DMS114 treated with DMSO at 0.1 percent for 48 hours (cell line): ENCODE data around the gene PGA3.
A peak's percentile ranks its signal among the peaks of the same experiment; 100 is the strongest.
"Not testable (repeated sequence)": the region's sequence is repeated elsewhere in the genome, so short reads cannot be mapped to it uniquely, and the experiment has no call there.

Experiments
- DNase-seq: peaks from one replicate; lab custom pipeline; 2025; ENCODE audit not compliant: unreplicated experiment; lab: John Stamatoyannopoulos, UW

PGA3 gene

GRCh38 chr11:61170566-61170965 is 32.7 kb upstream of the PGA3 start:
- no peak for DNase-seq

- DNase-seq, result no peak
Observed at GRCh38 chr11:61171907-61172306, 31.4 kb upstream of the PGA3 start.

- DNase-seq, result no peak
Observed at GRCh38 chr11:61172356-61172755, 31.0 kb upstream of the PGA3 start.

GRCh38 chr11:61172888-61173287 is 30.4 kb upstream of the PGA3 start:
- no peak for DNase-seq

GRCh38 chr11:61173456-61173855 is 29.9 kb upstream of the PGA3 start:
- DNase-seq, result no peak

- no peak for DNase-seq
Observed at GRCh38 chr11:61174273-61174672, 29.0 kb upstream of the PGA3 start.

GRCh38 chr11:61174949-61175348 is 28.4 kb upstream of the PGA3 start:
- no peak for DNase-seq

GRCh38 chr11:61176446-61176845 is 26.9 kb upstream of the PGA3 start:
- no peak for DNase-seq

- not testable (repeated sequence) for DNase-seq
Observed at GRCh38 chr11:61180205-61180604, 23.1 kb upstream of the PGA3 start.

- DNase-seq, result no peak
Observed at GRCh38 chr11:61181489-61181888, 21.8 kb upstream of the PGA3 start.

GRCh38 chr11:61183645-61184044 is 19.7 kb upstream of the PGA3 start:
- DNase-seq, result no peak

GRCh38 chr11:61186504-61186903 is 16.8 kb upstream of the PGA3 start:
- DNase-seq, result no peak

GRCh38 chr11:61187505-61188130 is 15.7 kb upstream of the PGA3 start:
- DNase-seq, result peak; percentile 74

GRCh38 chr11:61189933-61190332 is 13.4 kb upstream of the PGA3 start:
- DNase-seq, result no peak

- no peak for DNase-seq
Observed at GRCh38 chr11:61193596-61193995, 9.7 kb upstream of the PGA3 start.

GRCh38 chr11:61194169-61194671 is 9.1 kb upstream of the PGA3 start:
- no peak for DNase-seq

- no peak for DNase-seq
Observed at GRCh38 chr11:61194981-61195695, 8.2 kb upstream of the PGA3 start.

GRCh38 chr11:61195719-61196118 is 7.6 kb upstream of the PGA3 start:
- no peak for DNase-seq

- DNase-seq, result no peak
Observed at GRCh38 chr11:61198361-61198760, 5.0 kb upstream of the PGA3 start.

- no peak for DNase-seq
Observed at GRCh38 chr11:61198948-61199523, 4.3 kb upstream of the PGA3 start.

GRCh38 chr11:61201476-61201875 is 1.8 kb upstream of the PGA3 start:
- no peak for DNase-seq

GRCh38 chr11:61203873-61204272 is 558 bp downstream of the PGA3 start:
- DNase-seq, result not testable (repeated sequence)
